Stimulated activated CD4-positive, alpha-beta T cell treated with anti-CD3 and anti-CD28 coated beads, Interleukin-4, amount 100 ng/mL, for 48 hours (primary cell): ENCODE measurements around the gene GUCY1A1.

Experiments used
- DNase-seq, 2 donors: peaks; one replicate each; pipeline ENCODE4 v3.0.0-alpha.2; 2020; ENCODE audit warnings: low read depth in 2 of 2

The GUCY1A1 gene

DNA sequence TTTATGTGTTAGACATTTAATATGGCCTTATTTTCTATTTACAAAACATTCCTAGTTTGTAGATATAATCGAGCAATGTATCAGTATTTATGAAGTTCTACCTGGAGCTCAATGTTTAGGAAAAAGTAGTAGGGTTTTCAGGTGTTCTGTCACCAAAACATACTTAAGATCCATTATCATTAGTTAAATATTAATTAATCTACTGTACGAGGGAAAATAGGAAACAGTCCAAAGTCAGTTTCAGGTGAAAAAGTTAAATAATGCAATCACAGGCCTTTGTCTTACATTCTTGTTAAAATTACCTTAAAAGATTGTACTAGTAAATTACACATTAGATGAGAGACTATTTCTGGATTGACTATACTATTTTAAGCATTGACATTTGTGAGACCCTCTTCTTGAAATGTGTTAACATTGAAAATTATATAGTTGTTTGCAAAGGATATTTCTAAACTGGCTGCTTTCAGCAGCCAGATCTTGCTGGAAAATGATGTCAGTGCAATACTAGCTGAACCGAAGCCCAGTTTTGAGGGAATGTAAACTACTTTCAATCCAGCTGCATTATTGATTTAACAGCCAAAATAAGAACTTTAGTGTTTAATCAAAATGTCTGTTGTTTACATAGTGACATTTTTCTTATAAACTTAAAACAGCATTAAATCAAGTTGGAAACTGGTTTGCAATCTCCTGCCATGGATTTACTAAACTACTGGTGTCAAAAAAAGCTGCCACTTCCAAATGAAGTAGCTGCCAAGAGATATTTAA is 111.5 kb downstream of the GUCY1A1 start:
- DNase-seq = no peak

DNA sequence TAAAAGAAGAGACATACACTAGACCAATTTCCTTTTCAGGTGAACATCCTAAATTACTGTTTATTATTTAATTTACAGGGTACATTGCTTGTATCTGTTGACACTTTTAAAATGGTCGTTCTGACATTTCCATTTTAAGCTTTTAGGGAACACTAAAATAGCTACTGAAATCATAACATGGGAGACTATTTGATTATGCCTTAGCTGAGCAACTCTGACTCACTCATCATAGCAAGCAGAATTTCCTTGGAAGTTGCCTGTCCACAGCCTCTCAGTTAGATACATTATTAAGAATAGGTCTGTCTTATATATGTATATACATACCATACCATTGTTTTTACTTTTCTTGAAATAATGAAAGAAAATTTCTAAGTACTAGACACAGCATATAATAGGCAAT is 114.1 kb downstream of the GUCY1A1 start:
- no peak for DNase-seq

DNA sequence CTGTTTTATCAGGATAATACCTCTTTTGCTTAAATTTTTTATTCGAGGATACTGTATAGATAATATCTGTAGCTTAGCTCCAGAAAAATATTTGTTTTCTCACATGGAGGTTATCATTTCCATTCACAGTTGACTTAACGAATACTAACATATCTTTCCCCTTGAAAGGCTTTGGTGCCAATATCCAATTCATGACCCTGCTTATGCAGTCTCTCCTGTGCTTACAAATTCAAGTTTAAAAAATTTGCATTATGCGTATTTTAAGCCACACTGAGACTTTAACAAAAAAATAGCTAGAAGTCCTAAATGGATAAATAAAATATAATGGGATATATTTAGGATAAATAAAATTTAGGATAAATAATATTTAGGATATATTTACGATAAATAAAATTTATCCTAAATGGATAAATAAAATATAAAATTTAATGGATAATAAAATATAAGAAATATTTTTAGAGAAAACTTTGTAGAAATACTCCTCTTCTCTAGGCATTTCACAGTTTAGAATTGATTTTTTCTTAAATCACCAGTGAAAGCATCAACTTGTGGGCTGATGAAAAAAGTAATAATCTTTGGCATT is 114.7 kb downstream of the GUCY1A1 start:
- DNase-seq = no peak
